ENCODE data around the gene CPXM2.

CPXM2 gene

DNA sequence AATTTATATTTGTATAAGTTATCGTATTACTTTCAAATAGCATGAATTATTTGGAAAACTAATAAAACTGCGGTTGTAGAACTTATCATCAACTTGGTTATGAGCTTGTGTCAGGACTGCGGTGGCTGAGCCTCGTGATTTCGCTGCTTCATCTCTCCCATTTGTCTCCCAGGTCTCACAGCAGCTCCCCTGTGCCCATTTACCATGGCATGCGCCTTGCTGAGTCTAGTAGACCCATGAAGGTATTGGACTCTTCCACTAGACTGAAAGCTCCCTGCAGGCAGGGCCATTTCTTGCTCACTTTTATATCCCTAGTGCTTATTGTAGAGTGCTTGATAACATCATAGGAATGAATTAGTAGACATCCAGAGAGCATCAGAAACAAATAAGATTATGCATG is 53.9 kb downstream of the CPXM2 start:
- Histone ChIP-seq H3K4me1 (ENCODE audit: low read depth, poor library complexity, severe bottlenecking) (peaks cover 52% of the 10 kb centered on the region), H3K4me2 (no peak overlapping the region), H3K36me3 (ENCODE audit: insufficient read depth) (no peaks in the 10 kb centered on the region), H3K27me3 (ENCODE audit: insufficient read depth, low read depth) (no peaks in the 10 kb centered on the region), H4K20me1 (ENCODE audit: insufficient read depth) (no peaks in the 10 kb centered on the region), H3K4me3 (IDR thresholded peaks at IDR 0.05; ENCODE audit: insufficient read depth, low read depth, low read length) (no peak overlapping the region), H3K27ac (no peak overlapping the region), H2AFZ (ENCODE audit: low read depth) (no peak overlapping the region), H3K79me2 (ENCODE audit: insufficient read depth, low read depth) (no peaks in the 10 kb centered on the region), H3K9ac (no peak overlapping the region)
- TF ChIP-seq, protein P1, sequence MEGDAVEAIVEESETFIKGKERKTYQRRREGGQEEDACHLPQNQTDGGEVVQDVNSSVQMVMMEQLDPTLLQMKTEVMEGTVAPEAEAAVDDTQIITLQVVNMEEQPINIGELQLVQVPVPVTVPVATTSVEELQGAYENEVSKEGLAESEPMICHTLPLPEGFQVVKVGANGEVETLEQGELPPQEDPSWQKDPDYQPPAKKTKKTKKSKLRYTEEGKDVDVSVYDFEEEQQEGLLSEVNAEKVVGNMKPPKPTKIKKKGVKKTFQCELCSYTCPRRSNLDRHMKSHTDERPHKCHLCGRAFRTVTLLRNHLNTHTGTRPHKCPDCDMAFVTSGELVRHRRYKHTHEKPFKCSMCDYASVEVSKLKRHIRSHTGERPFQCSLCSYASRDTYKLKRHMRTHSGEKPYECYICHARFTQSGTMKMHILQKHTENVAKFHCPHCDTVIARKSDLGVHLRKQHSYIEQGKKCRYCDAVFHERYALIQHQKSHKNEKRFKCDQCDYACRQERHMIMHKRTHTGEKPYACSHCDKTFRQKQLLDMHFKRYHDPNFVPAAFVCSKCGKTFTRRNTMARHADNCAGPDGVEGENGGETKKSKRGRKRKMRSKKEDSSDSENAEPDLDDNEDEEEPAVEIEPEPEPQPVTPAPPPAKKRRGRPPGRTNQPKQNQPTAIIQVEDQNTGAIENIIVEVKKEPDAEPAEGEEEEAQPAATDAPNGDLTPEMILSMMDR (conservative IDR thresholded peaks at IDR 0.05; ENCODE audit: low read depth, low read length), result no peak

DNA sequence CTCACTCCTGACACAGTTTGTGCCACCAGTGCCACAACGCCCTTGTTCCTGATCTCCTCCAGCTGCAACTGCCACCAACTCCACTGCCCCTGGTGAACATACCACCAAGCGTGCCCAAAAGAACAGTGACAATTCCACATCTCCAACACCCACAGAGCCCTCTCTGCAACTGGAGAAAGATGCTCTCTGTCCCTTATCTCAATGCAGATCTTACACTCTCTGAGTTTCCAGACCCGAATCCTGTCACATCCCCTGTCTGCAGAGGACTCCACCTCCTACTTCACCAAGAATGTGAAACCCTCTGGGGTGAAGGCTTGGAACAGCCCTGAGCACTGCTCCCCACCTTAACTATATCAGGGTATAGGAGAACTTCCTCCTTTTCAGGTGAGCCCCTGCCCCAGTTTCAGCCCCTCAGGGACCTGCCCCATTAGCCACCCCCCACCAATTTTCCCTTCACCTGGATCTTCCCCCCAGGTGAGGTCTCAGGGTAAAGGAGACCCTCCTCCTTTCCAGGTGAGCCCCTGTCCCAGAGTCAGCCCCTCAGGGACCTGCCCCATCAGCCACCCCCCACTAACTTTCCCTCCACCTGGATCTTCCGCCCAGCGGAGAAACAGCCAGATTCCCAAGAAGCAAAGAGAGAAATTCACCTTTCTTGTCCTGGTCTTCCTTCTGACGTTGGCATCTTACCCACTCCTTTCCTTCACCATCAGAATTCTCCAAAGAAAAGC is 55.0 kb downstream of the CPXM2 start:
- TF ChIP-seq, protein P1 (conservative IDR thresholded peaks at IDR 0.05; ENCODE audit: low read depth, low read length), result no peak

DNA sequence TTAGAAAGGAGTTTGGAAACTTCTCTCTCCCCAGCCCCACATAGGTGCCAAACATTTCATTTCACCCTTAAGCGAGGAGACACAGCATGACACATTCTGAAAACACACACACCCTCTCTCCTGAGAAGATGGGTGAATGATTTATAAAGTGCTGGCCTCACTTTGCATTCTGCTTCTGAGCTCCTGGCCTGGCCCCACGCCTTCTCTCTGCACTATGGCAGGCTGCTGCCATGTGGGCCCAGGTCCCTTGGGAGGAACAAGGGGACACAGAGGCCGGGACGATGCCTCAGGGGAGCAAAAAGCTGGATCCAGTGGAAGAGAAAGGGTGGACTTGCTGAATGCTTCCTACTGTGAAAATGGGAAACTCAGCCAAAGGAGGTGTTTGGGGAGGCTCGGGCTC is 56.0 kb downstream of the CPXM2 start:
- H3K4me1 ChIP-seq (ENCODE audit: low read depth, poor library complexity, severe bottlenecking), result peaks cover 60% of the 10 kb centered on the region
- H3K4me3 ChIP-seq (IDR thresholded peaks at IDR 0.05; ENCODE audit: insufficient read depth, low read depth, low read length), result no peak overlapping the region
- no peaks in the 10 kb centered on the region for H4K20me1 ChIP-seq (ENCODE audit: insufficient read depth)
- no peaks in the 10 kb centered on the region for H3K79me2 ChIP-seq (ENCODE audit: insufficient read depth, low read depth)
- H3K27me3 ChIP-seq (ENCODE audit: insufficient read depth, low read depth), result no peaks in the 10 kb centered on the region
- no peaks in the 10 kb centered on the region for H3K36me3 ChIP-seq (ENCODE audit: insufficient read depth)
- no peak overlapping the region for H3K9ac ChIP-seq
- TF ChIP-seq, protein P1 (conservative IDR thresholded peaks at IDR 0.05; ENCODE audit: low read depth, low read length), result no peak
- H3K4me2 ChIP-seq, result no peak overlapping the region
- no peak overlapping the region for H2AFZ ChIP-seq (ENCODE audit: low read depth)
- no peak overlapping the region for H3K27ac ChIP-seq

More for the DNA sequence above, 55.0 kb downstream of the CPXM2 start:
- Histone ChIP-seq H2AFZ (ENCODE audit: low read depth) (no peak overlapping the region), H3K27ac (no peak overlapping the region), H3K79me2 (ENCODE audit: insufficient read depth, low read depth) (no peaks in the 10 kb centered on the region), H3K4me3 (IDR thresholded peaks at IDR 0.05; ENCODE audit: insufficient read depth, low read depth, low read length) (no peak overlapping the region), H3K27me3 (ENCODE audit: insufficient read depth, low read depth) (no peaks in the 10 kb centered on the region), H3K4me2 (no peak overlapping the region), H4K20me1 (ENCODE audit: insufficient read depth) (no peaks in the 10 kb centered on the region), H3K9ac (no peak overlapping the region), H3K36me3 (ENCODE audit: insufficient read depth) (no peaks in the 10 kb centered on the region), H3K4me1 (ENCODE audit: low read depth, poor library complexity, severe bottlenecking) (peaks cover 60% of the 10 kb centered on the region)

DNA sequence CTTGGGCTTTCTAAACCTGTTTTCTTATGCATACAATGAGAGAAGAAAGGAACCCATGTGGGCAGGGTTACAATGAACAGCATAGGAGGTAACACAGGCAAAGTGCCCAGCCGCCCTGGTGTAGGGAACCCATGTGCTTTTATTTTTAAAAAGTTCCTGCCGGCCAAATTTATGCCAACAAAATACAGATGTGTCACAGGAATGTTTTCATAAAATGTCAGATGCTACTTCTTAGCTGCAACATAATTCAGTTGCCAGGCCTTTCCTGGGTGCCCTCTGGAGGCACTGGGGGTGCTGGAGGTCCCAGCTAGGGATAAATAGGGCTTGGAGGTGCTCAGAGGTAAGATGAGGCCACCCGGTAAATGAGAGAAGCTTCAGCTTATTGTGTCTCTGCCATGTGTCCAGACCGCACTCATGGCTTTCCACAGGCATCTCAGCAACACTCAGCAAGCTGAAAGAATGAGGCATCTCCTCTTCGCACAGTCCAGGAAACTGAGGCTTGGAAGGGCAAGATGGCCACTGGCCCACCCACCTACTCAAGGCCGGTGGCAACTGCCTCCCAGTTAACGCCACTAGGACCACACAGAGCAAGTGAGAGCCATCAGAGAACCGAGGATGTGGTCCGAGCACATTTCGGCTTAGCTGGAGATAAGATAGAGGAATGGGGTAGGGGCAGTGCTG is 58.3 kb downstream of the CPXM2 start:
- H3K4me1 ChIP-seq (ENCODE audit: low read depth, poor library complexity, severe bottlenecking), result peaks cover 47% of the 10 kb centered on the region
- no peak overlapping the region for H3K27ac ChIP-seq
- H3K4me2 ChIP-seq, result no peak overlapping the region
- no peaks in the 10 kb centered on the region for H4K20me1 ChIP-seq (ENCODE audit: insufficient read depth)
- no peak overlapping the region for H3K9ac ChIP-seq
- no peaks in the 10 kb centered on the region for H3K79me2 ChIP-seq (ENCODE audit: insufficient read depth, low read depth)
- TF ChIP-seq, protein P1 (conservative IDR thresholded peaks at IDR 0.05; ENCODE audit: low read depth, low read length), result no peak
- no peaks in the 10 kb centered on the region for H3K36me3 ChIP-seq (ENCODE audit: insufficient read depth)
- no peak overlapping the region for H2AFZ ChIP-seq (ENCODE audit: low read depth)
- no peak overlapping the region for H3K4me3 ChIP-seq (IDR thresholded peaks at IDR 0.05; ENCODE audit: insufficient read depth, low read depth, low read length)
- no peaks in the 10 kb centered on the region for H3K27me3 ChIP-seq (ENCODE audit: insufficient read depth, low read depth)

All from KMS-11 (cell line).